GM10266 (cell line): ENCODE results near the gene N4BP2L2.

Source experiments
- DNase-seq: peaks from one replicate; pipeline ENCODE4 v3.0.0; 2012; ENCODE audit errors: extremely low spot score
- TF ChIP-seq, protein P1 (sequence below): IDR thresholded peaks from 2 replicates; pipeline ENCODE4 v1.5.1; 2012; ENCODE audit warnings: mild to moderate bottlenecking, low read depth; ENCODE audit not compliant: control insufficient read depth, insufficient read depth; ENCODE audit errors: missing control alignments

Gene N4BP2L2

DNA sequence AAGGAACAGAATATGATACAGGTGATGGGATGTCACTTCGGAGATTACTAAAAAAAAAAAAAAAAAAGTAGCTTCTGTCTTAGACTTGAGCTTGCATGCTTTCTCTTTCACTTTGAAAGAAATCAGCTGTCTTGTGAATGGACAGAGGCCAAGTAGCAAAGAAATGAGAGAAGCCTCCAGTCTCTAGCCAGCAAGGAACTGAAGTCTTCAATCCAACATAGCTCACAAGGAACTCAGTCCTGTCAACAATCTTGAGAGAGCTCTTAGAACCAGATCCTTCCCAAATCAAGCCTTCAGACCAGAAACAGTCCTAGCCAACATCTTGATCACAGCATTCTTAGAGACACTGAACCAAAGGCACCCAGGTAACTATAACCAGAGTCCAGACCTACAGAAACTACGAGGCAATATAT lies 7.7 kb downstream of the N4BP2L2 start:
- TF ChIP-seq, protein P1, sequence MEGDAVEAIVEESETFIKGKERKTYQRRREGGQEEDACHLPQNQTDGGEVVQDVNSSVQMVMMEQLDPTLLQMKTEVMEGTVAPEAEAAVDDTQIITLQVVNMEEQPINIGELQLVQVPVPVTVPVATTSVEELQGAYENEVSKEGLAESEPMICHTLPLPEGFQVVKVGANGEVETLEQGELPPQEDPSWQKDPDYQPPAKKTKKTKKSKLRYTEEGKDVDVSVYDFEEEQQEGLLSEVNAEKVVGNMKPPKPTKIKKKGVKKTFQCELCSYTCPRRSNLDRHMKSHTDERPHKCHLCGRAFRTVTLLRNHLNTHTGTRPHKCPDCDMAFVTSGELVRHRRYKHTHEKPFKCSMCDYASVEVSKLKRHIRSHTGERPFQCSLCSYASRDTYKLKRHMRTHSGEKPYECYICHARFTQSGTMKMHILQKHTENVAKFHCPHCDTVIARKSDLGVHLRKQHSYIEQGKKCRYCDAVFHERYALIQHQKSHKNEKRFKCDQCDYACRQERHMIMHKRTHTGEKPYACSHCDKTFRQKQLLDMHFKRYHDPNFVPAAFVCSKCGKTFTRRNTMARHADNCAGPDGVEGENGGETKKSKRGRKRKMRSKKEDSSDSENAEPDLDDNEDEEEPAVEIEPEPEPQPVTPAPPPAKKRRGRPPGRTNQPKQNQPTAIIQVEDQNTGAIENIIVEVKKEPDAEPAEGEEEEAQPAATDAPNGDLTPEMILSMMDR: no peak

DNA sequence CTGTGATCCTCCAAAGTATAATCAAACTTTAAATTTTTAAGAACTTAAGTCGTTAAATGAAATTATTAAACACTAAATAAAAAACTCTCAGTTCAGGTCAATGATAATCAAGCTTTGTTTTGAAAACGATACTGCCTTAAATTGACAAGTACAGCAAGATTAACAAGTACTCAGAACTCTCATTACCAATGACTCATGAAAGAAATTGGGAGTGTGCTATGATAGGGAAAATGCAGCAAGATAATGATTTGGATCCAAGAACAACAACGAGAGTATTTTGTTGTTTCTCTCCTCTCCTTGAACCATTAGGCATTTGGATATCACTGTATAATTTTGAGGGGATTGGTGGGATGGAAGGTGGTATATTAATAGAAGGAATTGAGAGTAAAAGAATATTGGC lies 10.2 kb downstream of the N4BP2L2 start:
- DNase-seq: no peak
- TF ChIP-seq, protein P1: no peak

More for the DNA sequence above, 7.7 kb downstream of the N4BP2L2 start:
- peak; percentile 38 for DNase-seq

DNA sequence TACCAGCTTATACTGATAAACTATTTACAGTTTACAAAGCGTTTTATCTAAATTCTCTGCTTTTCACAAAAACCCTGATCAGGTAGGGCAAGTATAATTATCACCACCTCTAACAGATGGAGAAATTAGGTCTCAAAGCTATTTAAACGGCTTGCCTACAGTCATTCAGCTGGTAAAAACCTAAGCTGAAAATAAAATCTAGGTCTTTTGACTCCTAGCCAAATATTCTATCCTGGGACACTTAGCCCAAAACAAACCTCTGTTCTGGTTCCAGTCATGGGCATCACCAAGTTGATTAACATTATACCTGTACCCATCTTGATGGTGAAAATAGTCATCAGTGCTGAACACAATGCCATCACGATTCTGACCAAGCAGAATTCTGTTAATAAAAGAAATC lies 11.4 kb downstream of the N4BP2L2 start:
- no peak for DNase-seq
- TF ChIP-seq, protein P1: no peak

DNA sequence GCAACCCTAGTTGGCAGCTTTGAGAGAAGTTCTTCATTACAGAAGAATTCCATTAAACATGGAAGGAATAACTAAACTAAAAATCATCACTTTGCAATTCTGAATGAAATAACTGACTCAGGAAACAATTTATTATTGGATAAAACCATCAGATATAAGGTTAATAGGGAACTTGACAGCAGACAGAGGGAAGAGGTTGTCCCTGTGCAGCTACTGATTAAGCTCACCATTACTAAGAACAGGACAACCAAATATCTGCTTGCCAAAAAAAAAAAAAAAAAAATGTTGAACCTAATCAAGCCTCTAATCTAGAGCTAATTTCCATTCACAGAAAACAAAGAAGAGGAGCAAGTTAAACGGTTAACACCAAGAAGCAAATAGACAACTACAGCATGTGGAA lies 12.8 kb downstream of the N4BP2L2 start:
- TF ChIP-seq, protein P1: no peak
- DNase-seq: no peak

DNA sequence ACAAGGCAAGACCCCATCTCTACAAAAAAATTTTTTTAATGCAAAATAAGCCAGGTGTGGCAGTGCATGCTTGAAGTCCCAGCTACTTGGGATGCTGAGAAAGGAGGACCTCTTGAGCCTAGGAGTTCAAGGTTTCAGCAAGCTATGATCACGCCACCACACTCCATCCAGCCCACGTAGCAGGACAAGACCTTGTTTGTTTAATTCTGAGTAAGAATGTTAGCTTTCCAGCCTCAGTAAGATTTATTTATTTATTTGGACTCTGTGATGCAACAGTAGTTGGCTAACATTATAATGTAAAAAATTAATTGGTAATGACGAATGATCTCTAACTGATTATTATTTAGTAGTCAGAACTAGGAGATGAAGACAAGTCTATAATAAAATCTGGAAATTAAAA lies 23.3 kb downstream of the N4BP2L2 start:
- DNase-seq: no peak
- TF ChIP-seq, protein P1: no peak

DNA sequence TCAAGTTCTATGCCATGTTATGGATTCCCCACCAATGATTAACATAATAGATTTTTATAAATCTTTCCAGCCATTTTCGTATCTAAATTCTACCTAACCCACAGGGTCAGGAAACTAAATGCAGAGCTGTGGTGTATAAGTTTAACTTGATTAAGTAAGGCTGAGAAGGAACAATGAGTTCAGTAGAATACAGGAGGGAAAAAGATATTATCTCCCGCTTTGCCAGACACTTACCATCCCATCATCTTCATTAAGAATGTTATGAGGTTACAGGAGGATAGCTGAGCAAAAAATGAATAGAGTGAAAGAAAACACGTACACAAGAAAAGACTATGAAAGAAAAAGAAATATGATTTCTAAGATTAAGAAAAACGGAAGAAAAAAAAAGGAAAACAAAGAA lies 27.1 kb downstream of the N4BP2L2 start:
- no peak for DNase-seq
- TF ChIP-seq, protein P1: no peak

DNA sequence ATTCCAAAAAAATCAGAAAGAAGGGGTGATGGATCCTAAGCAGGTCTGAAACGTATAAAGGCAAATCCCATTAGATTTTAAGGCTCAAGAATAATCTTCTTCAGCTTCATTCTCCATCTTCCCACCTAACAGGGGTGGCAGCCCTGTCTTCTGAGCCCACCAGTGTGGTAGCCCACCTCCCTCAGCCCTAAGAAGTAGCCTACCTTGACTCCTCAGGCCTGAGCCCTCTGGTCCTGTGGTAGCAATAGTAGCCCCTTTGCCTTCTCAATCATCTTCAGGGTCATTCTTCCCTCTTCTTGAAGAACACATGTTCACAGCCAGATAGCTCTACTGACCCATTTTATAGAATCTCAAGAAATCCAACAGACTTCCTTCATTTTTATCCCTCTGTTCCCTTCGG lies 33.7 kb downstream of the N4BP2L2 start:
- TF ChIP-seq, protein P1: no peak

DNA sequence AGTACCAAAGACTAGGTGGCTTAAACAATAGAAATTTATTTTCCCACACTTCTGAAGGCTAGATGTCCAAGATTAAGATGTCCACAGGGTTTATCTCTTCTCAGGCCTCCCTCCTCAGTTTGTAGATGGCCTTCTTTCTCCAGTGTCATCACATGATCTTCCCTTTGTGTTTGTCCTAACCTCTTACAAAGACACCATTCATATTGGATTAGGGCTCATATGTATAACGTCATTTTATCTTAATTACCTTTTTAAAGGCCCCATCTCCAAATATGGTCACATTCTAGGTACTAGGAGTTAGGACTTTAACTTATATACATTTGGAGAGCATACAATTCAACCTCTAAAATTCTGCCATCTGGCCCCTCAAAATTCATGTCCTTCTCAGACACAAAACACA lies 34.3 kb downstream of the N4BP2L2 start:
- no peak for DNase-seq
- TF ChIP-seq, protein P1: no peak

More for the DNA sequence above, 33.7 kb downstream of the N4BP2L2 start:
- no peak for DNase-seq
